ENCODE measurements around the gene MCC.

MCC gene

DNA sequence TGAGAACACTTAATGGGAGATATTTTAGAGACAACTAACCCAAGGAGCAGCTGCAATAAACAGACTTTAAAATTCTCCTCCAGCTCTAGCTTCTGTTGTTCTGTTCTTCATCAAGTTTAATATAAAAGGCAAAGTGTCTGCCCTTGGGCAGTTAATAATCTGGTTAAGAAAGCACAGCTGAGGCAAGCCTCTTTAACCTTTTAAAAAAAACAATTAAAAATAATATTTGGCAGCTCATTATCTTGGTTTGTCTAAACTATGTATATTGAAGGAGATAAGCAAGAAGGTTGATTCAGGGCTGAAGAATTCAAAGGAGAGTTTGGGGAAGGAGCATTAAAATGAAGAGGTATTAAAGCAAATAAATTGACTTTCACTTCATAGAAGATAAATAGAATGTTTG is 128.8 kb downstream of the MCC start:
- TF ChIP-seq TAF1 (IDR thresholded peaks at IDR 0.05; ENCODE audit: low read depth) (no peak), CEBPB (IDR thresholded peaks at IDR 0.05) (no peak)

GRCh38 chr5:113358696-113359095 is 129.6 kb downstream of the MCC start:
- TF ChIP-seq CEBPB (IDR thresholded peaks at IDR 0.05) = no peak
- TF ChIP-seq NFIC (IDR thresholded peaks at IDR 0.05) = no peak
- TF ChIP-seq YY1 (IDR thresholded peaks at IDR 0.05; ENCODE audit: low read depth) = no peak
- no peak for TF ChIP-seq TCF12 (IDR thresholded peaks at IDR 0.05; ENCODE audit: low read depth)
- no peak for TF ChIP-seq TEAD4 (IDR thresholded peaks at IDR 0.05)
- TF ChIP-seq FOXM1 (IDR thresholded peaks at IDR 0.05; ENCODE audit: borderline replicate concordance, low read depth) = no peak
- TF ChIP-seq ZBTB7A (IDR thresholded peaks at IDR 0.05; ENCODE audit: low read depth) = no peak
- no peak for TF ChIP-seq EGR1 (IDR thresholded peaks at IDR 0.05)
- no peak for TF ChIP-seq RAD21 (IDR thresholded peaks at IDR 0.05; ENCODE audit: low read depth)
- TF ChIP-seq, protein P1, sequence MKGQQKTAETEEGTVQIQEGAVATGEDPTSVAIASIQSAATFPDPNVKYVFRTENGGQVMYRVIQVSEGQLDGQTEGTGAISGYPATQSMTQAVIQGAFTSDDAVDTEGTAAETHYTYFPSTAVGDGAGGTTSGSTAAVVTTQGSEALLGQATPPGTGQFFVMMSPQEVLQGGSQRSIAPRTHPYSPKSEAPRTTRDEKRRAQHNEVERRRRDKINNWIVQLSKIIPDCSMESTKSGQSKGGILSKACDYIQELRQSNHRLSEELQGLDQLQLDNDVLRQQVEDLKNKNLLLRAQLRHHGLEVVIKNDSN (IDR thresholded peaks at IDR 0.05) = no peak
- TF ChIP-seq, protein P2, sequence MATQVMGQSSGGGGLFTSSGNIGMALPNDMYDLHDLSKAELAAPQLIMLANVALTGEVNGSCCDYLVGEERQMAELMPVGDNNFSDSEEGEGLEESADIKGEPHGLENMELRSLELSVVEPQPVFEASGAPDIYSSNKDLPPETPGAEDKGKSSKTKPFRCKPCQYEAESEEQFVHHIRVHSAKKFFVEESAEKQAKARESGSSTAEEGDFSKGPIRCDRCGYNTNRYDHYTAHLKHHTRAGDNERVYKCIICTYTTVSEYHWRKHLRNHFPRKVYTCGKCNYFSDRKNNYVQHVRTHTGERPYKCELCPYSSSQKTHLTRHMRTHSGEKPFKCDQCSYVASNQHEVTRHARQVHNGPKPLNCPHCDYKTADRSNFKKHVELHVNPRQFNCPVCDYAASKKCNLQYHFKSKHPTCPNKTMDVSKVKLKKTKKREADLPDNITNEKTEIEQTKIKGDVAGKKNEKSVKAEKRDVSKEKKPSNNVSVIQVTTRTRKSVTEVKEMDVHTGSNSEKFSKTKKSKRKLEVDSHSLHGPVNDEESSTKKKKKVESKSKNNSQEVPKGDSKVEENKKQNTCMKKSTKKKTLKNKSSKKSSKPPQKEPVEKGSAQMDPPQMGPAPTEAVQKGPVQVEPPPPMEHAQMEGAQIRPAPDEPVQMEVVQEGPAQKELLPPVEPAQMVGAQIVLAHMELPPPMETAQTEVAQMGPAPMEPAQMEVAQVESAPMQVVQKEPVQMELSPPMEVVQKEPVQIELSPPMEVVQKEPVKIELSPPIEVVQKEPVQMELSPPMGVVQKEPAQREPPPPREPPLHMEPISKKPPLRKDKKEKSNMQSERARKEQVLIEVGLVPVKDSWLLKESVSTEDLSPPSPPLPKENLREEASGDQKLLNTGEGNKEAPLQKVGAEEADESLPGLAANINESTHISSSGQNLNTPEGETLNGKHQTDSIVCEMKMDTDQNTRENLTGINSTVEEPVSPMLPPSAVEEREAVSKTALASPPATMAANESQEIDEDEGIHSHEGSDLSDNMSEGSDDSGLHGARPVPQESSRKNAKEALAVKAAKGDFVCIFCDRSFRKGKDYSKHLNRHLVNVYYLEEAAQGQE (IDR thresholded peaks at IDR 0.05; ENCODE audit: low read depth) = no peak
- no peak for TF ChIP-seq EP300 (IDR thresholded peaks at IDR 0.05; ENCODE audit: borderline replicate concordance)
- no peak for TF ChIP-seq CREB1 (IDR thresholded peaks at IDR 0.05; ENCODE audit: low read depth)
- TF ChIP-seq, protein P3, sequence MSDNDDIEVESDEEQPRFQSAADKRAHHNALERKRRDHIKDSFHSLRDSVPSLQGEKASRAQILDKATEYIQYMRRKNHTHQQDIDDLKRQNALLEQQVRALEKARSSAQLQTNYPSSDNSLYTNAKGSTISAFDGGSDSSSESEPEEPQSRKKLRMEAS (IDR thresholded peaks at IDR 0.05) = no peak

DNA sequence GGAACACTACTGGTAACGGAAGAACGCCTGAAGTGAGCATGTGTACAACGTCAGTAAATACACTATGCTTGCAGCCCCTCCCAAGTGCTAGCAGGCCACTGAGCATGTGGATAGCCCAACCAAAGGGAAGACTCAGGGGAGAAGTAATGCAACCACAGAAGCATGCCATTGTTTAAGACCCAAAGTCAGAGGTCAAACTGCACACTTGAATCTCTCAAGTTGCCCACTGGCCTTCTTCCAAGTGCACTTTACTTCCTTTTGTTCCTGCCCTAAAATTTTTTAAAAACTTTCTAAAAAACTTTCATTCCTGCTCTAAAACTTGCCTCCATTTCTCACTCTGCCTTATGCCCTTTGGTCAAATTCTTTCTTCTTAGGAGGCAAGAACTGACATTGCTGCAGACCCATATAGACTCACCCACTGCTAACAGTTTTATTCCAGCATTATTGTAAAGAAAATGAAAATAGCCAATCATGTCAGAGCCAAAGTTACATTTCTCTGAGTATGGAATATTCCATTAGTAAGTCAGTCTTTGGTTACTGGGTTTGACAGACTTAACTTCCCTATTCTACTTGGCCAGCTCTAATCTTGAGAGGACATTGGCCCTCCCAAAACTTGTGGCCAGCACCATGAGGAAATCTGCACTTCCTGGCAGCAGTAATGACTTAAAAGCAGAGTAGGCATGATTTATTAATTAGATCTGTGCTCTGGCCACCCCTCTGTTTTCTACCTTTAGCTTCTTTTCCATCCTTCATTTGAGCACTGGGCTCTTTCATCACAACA is 130.4 kb downstream of the MCC start:
- TF ChIP-seq TCF12 (IDR thresholded peaks at IDR 0.05; ENCODE audit: low read depth) = no peak
- no peak for TF ChIP-seq EP300 (IDR thresholded peaks at IDR 0.05; ENCODE audit: borderline replicate concordance)
- no peak for TF ChIP-seq FOXM1 (IDR thresholded peaks at IDR 0.05; ENCODE audit: borderline replicate concordance, low read depth)
- no peak for TF ChIP-seq RAD21 (IDR thresholded peaks at IDR 0.05; ENCODE audit: low read depth)

DNA sequence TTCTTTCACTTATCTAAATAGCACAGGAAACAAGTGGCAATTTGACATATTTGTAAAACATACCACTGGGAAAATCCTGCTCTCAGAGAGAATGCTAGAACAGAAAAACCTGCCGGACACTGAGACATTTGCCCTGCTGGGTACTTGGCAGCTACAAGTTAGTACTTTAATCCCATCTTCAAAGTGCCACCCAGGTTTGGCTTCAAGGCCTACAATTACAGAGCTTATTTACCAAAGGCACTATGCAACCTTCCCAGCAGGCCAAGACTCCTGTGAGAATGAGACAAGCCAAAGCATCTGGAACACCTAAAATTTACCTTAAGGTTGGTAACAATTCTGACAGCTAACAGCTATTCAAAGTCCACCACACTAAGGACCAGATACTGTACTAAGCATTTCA is 131.8 kb downstream of the MCC start:
- no peak for TF ChIP-seq YY1 (IDR thresholded peaks at IDR 0.05; ENCODE audit: low read depth)
- no peak for TF ChIP-seq FOXM1 (IDR thresholded peaks at IDR 0.05; ENCODE audit: borderline replicate concordance, low read depth)
- TF ChIP-seq, protein P1 (IDR thresholded peaks at IDR 0.05) = no peak
- no peak for TF ChIP-seq CREB1 (IDR thresholded peaks at IDR 0.05; ENCODE audit: low read depth)
- no peak for TF ChIP-seq EP300 (IDR thresholded peaks at IDR 0.05; ENCODE audit: borderline replicate concordance)
- no peak for TF ChIP-seq TAF1 (IDR thresholded peaks at IDR 0.05; ENCODE audit: low read depth)
- no peak for TF ChIP-seq RAD21 (IDR thresholded peaks at IDR 0.05; ENCODE audit: low read depth)
- TF ChIP-seq TCF12 (IDR thresholded peaks at IDR 0.05; ENCODE audit: low read depth) = no peak
- no peak for TF ChIP-seq CEBPB (IDR thresholded peaks at IDR 0.05)

DNA sequence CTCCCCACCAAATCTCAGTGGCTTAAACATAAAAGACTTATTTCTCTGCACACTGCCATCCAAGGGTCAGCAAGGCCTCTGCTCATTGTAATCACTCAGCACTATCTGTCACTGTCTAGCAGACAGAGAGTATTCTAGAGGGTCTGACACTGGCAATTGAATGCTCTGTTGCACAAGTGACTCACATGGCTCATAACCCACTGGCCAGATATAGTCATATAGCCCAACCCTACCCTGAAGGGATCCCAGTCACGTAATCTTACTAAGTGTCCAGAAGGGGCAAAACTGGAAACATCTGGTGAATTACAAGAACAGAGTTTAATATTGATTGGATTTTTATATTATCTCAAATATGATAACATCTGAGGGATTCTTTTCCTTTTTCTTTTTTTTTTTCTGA is 134.2 kb downstream of the MCC start:
- TF ChIP-seq TCF12 (IDR thresholded peaks at IDR 0.05; ENCODE audit: low read depth) = no peak
- TF ChIP-seq ZBTB7A (IDR thresholded peaks at IDR 0.05; ENCODE audit: low read depth) = no peak

- TF ChIP-seq EP300 (IDR thresholded peaks at IDR 0.05; ENCODE audit: borderline replicate concordance) (no peak), RAD21 (IDR thresholded peaks at IDR 0.05; ENCODE audit: low read depth) (no peak), FOXM1 (IDR thresholded peaks at IDR 0.05; ENCODE audit: borderline replicate concordance, low read depth) (no peak), CEBPB (IDR thresholded peaks at IDR 0.05) (no peak), CREB1 (IDR thresholded peaks at IDR 0.05; ENCODE audit: low read depth) (no peak), TCF12 (IDR thresholded peaks at IDR 0.05; ENCODE audit: low read depth) (no peak), ZBTB7A (IDR thresholded peaks at IDR 0.05; ENCODE audit: low read depth) (no peak), TAF1 (IDR thresholded peaks at IDR 0.05; ENCODE audit: low read depth) (no peak), TEAD4 (IDR thresholded peaks at IDR 0.05) (no peak), YY1 (IDR thresholded peaks at IDR 0.05; ENCODE audit: low read depth) (no peak), EGR1 (IDR thresholded peaks at IDR 0.05) (no peak), NFIC (IDR thresholded peaks at IDR 0.05) (no peak)
- TF ChIP-seq, protein P1 (IDR thresholded peaks at IDR 0.05) = no peak
- TF ChIP-seq, protein P2 (IDR thresholded peaks at IDR 0.05; ENCODE audit: low read depth) = no peak
- TF ChIP-seq, protein P3 (IDR thresholded peaks at IDR 0.05) = no peak
Measured at GRCh38 chr5:113347572-113347971, 140.7 kb downstream of the MCC start.

Measured in Ishikawa (cell line).